ENCODE results near the gene TBC1D1.

The TBC1D1 gene

GRCh38 chr4:38007645-38008044 is 116.8 kb downstream of the TBC1D1 start:
- no peak for TF ChIP-seq CTCF (IDR thresholded peaks at IDR 0.05; ENCODE audit: borderline replicate concordance, insufficient read depth, low read depth, low read length)

GRCh38 chr4:38008571-38009021 is 117.7 kb downstream of the TBC1D1 start:
- H3K4me3 ChIP-seq (ENCODE audit: low read depth, low read length), result no peak overlapping the region
- TF ChIP-seq CTCF (IDR thresholded peaks at IDR 0.05; ENCODE audit: borderline replicate concordance, insufficient read depth, low read depth, low read length), result no peak

More at GRCh38 chr4:38007645-38008044, 116.8 kb downstream of the TBC1D1 start:
- no peak overlapping the region for H3K4me3 ChIP-seq (ENCODE audit: low read depth, low read length)

DNA sequence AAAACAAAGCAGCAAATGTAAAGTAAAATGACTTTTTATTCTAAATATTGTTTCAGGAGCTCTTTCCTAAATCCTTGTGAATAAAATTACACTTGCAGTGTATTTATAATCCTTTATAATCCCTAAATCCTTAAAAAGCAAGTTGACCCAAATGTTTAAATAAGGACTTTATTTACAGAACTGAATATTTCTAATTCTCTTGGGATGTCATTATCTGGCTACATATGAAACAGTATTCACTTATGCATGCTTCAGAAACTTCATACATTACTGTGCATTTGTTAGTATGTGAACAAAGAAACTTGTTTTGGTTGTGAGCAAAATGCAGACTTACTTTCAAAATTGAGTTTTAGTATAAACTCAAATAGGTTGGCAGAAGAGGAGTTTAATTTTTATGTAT is 118.5 kb downstream of the TBC1D1 start:
- no peak overlapping the region for H3K4me3 ChIP-seq (ENCODE audit: low read depth, low read length)
- no peak for TF ChIP-seq CTCF (IDR thresholded peaks at IDR 0.05; ENCODE audit: borderline replicate concordance, insufficient read depth, low read depth, low read length)

DNA sequence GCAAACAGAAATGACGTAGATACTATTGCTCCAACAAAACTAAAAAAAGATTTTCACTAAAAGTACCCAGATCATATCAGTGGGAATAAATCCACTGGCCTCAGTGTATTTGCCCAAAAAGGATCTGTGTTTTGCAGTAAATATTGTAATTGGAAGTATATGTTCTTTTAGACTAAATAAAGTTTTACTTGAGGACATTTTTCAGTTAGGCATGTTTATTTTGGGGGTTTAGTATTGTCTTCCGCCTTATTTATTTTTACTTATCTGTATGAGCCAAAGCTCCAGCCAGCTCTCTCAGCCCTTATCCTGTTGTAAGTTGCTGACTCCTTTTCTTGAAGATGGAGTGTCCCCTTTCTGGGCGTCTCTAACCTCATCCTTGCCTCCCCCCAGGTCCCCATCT is 119.1 kb downstream of the TBC1D1 start:
- TF ChIP-seq CTCF (IDR thresholded peaks at IDR 0.05; ENCODE audit: borderline replicate concordance, insufficient read depth, low read depth, low read length), result no peak
- H3K4me3 ChIP-seq (ENCODE audit: low read depth, low read length), result no peak overlapping the region

DNA sequence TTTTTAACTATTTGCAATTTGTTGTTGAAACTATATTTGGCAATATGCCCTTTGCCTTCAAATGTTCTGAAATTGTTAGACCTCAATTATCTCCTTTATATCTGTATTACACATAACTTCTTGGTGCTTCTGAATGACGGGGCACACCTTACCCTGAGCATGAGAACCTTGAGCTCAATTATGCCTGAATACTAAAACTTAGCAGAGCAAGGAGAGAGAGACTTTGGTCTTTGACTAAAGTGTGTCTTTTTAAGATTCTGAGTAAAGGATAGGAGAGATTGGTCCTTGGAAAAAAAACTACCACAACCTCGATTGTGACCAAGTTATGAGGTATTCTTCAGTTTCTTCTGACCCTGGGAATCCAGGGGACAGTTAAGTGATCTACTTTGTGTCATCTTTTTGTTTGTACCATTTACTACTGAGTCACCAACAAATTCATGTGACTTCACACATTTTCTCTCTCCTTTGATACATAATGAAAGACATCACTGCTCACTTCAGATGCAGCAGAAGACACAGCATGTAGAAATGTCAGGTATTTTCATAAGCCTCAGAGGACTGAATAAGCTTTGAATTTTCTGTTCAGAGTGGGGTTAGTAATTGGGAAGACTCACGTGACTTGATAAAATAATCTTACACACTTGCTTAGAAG is 120.8 kb downstream of the TBC1D1 start:
- no peak overlapping the region for H3K4me3 ChIP-seq (ENCODE audit: low read depth, low read length)
- TF ChIP-seq CTCF (IDR thresholded peaks at IDR 0.05; ENCODE audit: borderline replicate concordance, insufficient read depth, low read depth, low read length), result no peak

DNA sequence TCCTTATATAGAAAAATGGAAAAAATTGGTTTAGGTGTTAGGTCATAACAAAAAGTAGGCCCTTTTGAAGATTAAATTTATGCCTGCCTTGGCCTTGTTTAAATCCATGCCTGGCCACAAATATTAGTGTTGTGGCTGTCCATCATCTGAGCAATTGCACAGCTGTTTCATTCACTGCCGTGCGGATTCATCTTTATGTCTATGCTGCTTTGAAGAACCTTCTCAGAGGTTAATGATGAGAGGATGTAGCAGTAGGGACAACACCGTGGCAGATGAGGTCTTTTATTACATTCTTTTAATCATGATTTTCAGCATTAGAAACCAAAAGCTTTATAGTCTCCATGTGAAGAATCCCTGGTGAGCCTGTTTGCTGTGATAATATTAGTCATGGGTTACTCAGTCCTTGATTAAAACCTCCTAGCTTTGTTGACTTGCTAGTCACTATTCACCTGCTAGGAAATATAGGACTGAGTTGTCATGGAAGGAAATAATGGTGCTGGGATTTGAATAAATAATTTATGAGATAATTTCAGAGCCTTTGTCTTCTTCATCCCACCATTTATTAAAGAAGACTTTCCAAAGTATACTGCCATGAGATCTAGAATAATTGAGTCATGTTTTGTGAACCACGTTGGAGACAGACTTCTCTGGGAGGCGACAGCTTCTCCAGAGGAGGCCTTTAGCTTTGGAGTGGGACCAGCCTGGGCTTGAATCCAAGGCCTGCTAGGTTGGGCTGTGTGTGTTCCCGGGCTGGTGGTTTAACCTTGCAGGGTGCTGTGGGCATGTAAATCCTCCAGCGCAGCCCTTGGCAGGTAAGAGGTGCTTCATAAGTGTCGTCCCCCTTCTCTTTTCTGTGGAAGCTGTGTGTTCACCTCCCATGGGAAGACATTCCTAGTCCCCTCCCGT is 122.8 kb downstream of the TBC1D1 start:
- no peak overlapping the region for H3K4me3 ChIP-seq (ENCODE audit: low read depth, low read length)
- no peak for TF ChIP-seq CTCF (IDR thresholded peaks at IDR 0.05; ENCODE audit: borderline replicate concordance, insufficient read depth, low read depth, low read length)

Data from GM12875 (cell line).